Fibroblast of skin of right biceps (primary cell): Measurements from ENCODE around the gene SEMA4G.
"Not testable (repeated sequence)": the region's sequence is repeated elsewhere in the genome, so short reads cannot be mapped to it uniquely, and the experiment has no call there.

Experiments used
- DNase-seq: peaks from one replicate; pipeline ENCODE4 v3.0.0-alpha.2; 2013

SEMA4G gene

GRCh38 chr10:100972115-100972903 is 3.0 kb downstream of the SEMA4G start:
- no peak for DNase-seq

- no peak for DNase-seq
Observed at GRCh38 chr10:100972904-100973535, 3.7 kb downstream of the SEMA4G start.

GRCh38 chr10:100975397-100975796 is 6.1 kb downstream of the SEMA4G start:
- not testable (repeated sequence) for DNase-seq

GRCh38 chr10:100976906-100977305 is 7.6 kb downstream of the SEMA4G start:
- DNase-seq, result no peak

GRCh38 chr10:100977436-100977835 is 8.1 kb downstream of the SEMA4G start:
- DNase-seq, result no peak

GRCh38 chr10:100978121-100978900 is 9.0 kb downstream of the SEMA4G start:
- no peak for DNase-seq

- no peak for DNase-seq
Observed at GRCh38 chr10:100978901-100979195, 9.5 kb downstream of the SEMA4G start.

GRCh38 chr10:100979791-100980272 is 10.5 kb downstream of the SEMA4G start:
- no peak for DNase-seq

- DNase-seq, result no peak
Observed at GRCh38 chr10:100980311-100980710, 11.0 kb downstream of the SEMA4G start.

GRCh38 chr10:100980711-100981110 is 11.4 kb downstream of the SEMA4G start:
- no peak for DNase-seq

- DNase-seq, result no peak
Observed at GRCh38 chr10:100981178-100981772, 12.0 kb downstream of the SEMA4G start.

GRCh38 chr10:100982916-100983830 is 13.9 kb downstream of the SEMA4G start:
- DNase-seq, result no peak

- no peak for DNase-seq
Observed at GRCh38 chr10:100983868-100984671, 14.8 kb downstream of the SEMA4G start.

GRCh38 chr10:100984672-100985177 is 15.4 kb downstream of the SEMA4G start:
- no peak for DNase-seq

GRCh38 chr10:100985336-100985735 is 16.0 kb downstream of the SEMA4G start:
- no peak for DNase-seq

GRCh38 chr10:100986623-100986951 is 17.3 kb downstream of the SEMA4G start:
- DNase-seq, result no peak

GRCh38 chr10:100986952-100987684 is 17.8 kb downstream of the SEMA4G start, which contains the start of the genes MRPL43 and TWNK:
TSS of gene MRPL43 (minus strand) at chr10:100987497. CDS start at chr10:100987443, 54 bp downstream.
TSS of gene TWNK (plus strand) at chr10:100987543. CDS start at chr10:100988211, 668 bp downstream.
- DNase-seq, result peak; percentile 73

GRCh38 chr10:100987685-100988049 is 18.4 kb downstream of the SEMA4G start:
- no peak for DNase-seq

GRCh38 chr10:100988166-100988565 is 18.9 kb downstream of the SEMA4G start:
- DNase-seq, result no peak

- no peak for DNase-seq
Observed at GRCh38 chr10:100989088-100989487, 19.8 kb downstream of the SEMA4G start.
